Stimulated activated CD4-positive, alpha-beta T cell treated with anti-CD3 and anti-CD28 coated beads, TNF-alpha, amount 100 ng/mL, for 1 hour (primary cell): Measurements from ENCODE around the gene KIAA0232.

ENCODE experiments used
- DNase-seq, 3 donors: peaks; one replicate each; pipeline ENCODE4 v3.0.0-alpha.2; 2020; ENCODE audit warnings: low read depth in 3 of 3, low spot score in 1 of 3

The KIAA0232 gene

DNA sequence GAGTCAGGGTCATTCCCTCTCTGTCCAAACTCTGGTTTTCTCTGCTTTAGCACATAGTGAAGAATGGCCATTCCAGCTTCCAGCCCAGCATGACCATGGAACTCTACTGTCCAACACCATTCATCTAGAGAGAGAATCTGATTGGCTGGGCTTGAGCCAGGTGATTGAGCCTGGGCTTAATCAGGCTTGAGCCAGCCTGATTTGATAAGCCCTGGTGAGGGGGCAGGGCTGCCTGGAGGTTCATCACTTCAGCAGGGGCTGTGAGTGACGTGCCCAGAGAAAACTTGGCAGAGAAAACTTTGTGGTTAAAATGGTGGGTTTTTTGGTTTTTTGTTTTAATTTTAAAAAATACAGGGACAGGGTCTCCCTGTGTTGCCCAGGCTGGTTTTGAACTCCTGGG is 62.5 kb downstream of the KIAA0232 start:
- DNase-seq = no peak

DNA sequence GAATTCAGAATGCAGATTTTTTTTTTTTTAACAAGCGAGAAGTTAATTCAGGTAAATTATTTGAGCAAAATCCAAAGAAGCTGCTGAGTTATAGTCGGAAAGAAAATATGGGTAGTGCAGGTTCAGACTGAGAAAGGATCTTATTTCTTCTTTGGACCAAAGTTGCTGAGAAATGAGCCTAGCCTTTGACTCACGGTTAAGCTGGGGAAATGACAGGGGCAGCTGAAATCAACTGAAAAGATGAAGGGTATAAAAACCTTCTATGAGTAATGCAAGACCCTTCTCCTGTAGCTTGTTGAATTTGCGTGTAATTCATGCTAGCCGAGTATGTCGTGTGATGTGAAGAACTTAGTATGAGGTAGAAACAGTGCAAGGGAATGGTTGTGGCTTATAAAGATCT is 63.0 kb downstream of the KIAA0232 start:
- no peak for DNase-seq

DNA sequence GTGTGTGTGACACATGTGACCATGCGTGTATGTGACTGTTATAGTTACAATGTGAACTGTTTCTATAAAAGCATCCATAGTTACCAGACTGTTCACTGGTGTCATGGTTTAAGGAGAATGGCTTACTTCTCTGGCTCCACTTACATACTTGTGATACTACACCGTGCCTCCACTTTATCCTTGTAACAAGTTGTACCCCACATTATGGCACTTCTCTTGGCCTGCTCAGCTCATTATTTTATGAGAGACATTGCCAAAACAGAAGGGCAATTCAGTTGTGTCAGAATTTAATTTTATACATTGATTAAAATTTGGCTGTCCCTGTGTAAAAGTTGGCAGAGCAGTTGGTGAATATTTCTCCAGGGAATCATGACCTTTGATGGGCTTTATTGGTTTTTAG is 64.7 kb downstream of the KIAA0232 start:
- DNase-seq = no peak

DNA sequence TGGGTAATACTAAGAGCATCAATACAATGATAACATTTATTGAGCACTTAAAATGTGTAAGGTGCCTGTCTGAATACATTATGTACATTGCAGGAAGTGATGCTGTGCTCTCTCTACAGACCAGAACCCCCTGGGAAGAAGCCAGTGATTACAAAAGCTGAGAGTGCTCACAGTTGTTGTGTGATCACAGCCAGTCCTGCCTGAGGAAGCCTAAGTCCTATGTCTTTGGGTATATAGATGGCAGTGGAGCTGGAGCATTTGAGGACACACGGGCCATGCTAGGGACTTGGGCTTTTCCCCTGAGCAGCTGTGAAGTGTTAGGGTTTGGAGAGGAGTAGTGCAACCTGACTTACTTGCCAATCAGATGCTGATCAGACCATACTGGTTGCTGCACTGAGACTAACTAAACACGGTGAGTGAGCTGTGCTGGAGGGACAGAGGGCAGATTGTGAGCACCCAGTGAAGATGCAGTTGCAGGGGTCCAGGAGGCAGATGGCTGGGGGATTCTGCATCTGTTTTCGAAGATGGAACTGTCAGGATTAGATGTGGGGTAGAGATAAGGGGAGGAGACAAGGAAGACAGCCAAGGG is 66.3 kb downstream of the KIAA0232 start:
- DNase-seq = no peak

DNA sequence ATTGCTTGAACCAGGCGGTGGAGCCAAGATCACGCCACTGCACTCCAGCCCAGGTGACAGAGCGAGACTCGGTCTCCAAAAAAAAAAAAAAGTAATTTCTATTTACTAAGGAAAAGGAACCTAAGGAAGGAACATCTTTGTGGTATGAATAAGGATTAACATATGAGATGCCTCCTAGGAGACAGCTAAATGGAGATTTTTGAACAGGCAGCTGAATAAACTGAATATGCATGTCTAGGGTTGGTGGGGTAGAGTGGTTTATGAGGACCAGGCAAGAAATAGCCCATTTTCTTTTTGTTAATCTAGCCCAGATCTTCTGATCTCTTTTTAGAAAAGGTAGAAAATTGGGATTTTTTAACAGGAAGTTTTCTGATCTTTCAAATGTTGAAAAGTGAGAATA is 67.2 kb downstream of the KIAA0232 start:
- DNase-seq = no peak

DNA sequence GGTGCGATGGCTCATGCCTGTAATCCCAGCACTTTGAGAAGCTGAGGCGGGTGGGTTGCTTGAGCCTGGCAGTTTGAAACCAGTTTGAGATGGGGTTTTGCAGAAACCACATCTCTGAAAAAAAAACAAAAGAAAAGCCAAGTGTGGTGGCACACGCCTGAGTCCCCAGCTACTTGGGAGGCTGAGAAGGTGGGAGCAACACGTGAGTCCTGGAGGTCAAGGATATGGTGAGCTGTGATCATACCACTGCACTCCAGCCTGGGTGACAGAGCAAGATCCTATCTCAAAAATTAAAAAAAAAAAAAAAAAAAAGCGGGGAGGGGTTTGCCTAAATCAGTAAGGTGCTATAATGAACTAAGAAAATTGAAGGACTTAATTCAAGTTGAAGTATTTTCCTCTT is 68.9 kb downstream of the KIAA0232 start:
- no peak for DNase-seq

DNA sequence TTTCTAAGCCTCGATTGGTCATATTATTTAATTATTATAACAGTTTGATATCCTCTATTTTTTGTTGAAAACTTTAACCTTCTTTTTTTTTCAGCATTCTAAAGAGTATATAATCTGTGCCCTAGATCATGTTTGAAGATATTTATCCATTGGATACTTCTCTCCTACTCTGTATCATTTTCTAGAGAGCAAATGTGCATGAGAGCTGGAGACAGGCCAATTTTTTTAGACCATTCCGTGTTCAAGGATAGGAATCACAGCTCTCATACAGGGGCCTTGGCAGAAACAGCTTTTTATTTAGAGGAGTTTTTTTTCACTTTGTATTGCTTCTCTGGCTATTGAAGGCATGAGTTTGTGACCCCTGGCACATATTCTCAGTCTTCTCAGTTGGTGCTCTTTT is 69.4 kb downstream of the KIAA0232 start:
- no peak for DNase-seq

DNA sequence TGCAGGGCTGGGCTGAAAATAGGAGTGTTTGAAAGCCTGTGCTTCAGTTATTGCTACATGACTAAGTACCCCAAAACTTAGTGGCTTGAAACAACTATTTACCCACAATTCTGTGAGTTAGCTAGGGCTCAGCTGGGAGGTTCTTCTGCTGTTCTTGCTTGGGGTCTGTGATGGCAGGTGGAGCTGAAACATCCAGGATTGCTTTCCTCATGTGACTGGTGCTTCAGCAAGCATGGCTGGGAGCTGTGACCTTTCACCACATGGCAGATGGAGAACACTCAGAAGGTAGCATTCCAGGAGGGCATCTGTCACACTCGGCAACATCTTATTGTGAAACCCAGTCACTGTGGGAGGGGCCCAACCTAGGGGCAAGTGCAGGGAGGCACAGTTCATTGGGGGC is 70.1 kb downstream of the KIAA0232 start:
- no peak for DNase-seq

DNA sequence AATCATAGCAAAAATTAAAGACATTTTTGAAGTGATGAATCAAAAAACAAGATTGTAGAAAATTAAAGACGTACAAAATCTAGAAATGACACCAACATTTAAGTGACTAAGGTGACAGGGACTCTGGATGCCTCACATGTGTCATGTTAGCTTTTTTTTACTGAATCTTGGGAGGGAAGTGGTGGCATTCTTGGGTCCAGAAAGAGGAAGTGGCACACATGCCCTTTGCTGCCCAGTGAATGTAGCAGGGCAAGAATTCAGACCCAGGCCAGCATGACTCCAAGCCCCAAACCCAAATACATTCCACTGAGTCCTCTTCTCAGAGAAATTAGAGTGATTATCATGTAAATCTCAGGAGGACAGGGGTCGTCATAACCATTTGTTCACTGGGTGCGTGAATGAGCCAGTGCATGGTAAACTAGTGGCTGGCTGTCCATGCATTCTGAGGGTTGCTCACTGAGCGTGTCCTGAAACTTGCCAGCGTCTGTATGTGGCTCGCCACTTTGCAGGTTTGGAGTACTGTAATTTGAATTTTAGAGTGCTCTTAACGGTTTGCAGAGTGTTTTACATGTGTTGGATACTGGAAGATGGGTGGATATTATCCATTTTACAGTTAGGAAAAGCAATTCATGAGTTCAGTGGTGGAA is 71.7 kb downstream of the KIAA0232 start:
- no peak for DNase-seq

DNA sequence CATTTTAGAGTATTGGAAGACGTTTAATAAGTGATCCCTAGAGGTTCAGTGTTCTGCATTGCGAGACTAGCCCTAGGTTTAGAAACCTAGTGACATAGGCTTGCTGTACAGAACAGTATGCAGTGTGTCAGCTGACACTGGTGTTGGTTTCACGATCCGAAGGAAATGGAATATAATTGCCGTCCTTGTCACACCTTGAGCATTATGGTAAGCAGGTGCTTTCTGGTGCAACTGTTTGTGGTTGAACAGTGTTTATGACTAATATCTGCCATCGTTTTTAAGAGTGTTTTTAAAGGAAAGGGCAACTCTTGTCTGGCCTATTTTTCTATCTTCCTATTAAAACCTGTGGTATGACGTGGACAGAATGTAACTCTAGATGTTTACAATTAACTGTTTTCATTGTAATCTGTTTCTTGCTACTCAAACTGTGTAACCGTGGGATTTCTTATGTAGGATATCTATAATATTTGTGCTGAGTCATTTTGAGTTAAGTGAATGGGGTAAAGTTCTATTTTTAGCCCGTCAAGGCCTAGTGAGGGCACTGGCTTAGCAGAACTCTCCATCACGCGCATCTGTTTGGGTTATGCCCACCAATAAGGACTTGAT is 73.3 kb downstream of the KIAA0232 start:
- peak in 1 of 3 donors; percentile 2 for DNase-seq

DNA sequence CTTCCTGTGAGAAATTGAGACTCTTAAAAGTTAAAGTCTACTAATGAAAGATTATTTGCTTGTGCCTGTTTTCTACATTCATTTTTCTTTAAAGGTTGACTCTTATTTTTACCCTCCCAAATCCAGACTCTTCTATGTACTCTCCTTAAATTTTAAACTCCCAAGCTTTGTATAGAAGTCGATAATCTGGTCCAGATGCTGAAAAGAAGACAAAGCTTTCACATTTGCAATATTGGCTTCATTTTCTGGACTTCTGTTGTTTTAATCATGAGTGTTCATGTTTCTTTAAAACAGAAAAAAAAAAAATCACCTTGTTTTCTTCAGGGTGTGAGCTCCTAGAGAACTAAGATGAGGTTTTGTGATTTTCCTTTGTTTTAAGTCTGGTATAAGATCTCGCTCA is 73.9 kb downstream of the KIAA0232 start:
- no peak for DNase-seq

DNA sequence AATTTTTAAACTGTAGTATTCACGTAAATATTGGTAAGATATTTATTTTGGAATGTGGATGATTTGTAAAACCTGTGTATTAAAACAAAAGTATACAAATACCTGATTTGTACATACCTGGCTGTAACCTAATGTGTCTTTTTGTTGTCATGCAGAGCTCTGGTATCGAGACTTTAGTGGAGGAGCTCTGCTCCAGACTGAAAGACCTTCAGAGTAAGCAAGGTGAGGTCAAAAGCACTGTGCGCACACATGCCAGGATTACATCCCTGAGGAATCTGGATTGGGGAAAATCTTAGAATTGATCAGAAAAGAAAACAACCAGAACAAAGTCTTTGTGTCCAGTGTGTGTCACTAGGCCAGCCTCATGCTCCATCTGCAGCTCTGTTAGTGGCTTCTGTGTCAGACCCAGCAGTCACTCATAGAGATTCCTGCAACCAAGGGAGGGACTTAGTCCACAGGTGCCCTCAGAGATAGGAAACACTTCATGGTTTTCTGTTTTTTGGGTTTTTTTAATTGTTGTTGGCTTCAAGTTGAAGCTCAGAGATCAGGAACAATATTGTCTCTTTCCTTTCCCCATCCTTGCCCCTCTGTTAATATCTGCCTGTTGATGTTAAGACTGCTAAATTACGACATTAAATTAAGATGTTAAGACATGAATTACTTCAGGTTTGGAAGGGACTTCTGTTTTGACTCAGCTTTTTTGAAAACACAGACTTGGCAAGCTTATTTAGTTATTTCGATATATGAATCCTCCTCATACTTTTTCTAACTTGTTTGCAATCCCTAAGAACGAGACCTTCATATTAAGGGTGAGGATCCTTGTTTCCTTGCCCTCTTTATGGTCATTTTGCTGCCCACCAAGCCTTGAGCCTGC is 74.7 kb downstream of the KIAA0232 start:
- DNase-seq = no peak

DNA sequence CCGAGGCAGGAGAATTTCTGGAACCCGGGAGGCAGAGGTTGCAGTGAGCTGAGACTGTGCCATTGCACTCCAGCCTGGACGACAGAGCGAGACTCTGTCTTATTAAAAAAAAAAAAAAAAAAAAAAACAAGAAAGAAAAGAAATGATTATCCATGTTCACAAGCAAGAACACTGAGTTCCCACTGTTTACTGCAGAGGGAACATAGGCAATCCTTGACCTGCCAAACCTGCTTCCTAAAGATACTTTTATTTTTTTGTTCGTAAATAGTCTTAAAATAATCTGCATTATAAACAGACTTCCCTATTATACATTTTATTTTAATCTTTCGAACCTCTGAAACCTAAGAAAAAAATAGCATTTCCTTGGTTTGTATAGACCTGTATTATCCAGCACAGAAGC is 76.5 kb downstream of the KIAA0232 start:
- DNase-seq = no peak

DNA sequence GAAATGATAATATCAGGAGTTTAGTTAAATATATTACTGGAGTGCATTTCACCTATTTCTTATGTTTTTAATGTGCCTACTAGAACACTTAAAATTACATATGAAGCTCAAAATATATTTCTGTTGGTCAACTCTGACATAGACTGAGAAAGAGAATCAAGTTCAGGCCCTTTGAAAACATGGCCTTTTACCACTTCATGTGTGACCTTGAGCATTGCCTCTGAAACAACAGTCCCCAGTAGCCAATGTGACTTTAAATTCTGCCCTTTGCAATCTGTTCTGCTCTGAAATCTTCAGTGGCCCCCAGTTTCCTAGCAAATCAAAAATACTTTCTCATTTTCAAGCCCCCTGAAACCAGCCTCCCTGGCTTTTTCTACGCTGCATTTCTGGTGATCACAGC is 77.0 kb downstream of the KIAA0232 start:
- DNase-seq = no peak

DNA sequence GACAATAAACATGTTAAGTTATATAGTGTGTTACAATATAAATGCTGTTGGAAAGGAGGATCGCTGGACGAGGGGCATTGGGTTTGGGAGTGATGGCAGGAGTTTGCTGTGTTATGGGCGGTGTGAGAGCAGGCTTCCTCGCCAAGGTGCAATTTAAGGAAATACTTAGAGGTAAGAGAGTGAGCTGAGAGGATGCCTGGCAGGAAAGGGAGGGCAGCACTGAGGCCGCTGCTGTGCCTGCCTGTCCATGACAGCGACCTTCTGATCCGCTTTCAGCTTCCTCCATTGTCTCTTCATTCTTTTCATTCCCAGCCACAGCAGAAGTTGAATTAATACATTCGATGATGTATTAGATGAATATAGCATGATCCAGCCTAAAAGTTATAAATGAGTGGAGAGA is 85.9 kb downstream of the KIAA0232 start:
- no peak for DNase-seq

DNA sequence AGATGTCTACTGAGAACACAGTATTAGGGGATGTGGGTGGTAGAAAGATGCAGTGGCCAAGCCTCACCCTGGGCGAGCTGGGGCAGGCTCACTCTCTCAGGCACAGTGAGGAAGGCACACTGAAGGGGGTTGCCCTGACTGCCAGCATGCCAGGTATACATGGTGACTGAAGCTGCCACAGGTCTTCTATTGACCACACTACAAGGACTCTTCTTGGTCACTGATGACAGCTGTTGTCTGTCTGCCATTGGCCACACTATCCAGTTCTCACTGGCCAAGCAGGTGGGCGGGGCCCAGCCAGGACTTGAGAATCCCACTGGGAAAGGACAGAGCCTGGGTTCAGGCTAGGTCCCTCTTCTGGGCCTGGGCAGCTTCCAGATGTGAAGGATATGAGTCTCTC is 87.4 kb downstream of the KIAA0232 start:
- no peak for DNase-seq

DNA sequence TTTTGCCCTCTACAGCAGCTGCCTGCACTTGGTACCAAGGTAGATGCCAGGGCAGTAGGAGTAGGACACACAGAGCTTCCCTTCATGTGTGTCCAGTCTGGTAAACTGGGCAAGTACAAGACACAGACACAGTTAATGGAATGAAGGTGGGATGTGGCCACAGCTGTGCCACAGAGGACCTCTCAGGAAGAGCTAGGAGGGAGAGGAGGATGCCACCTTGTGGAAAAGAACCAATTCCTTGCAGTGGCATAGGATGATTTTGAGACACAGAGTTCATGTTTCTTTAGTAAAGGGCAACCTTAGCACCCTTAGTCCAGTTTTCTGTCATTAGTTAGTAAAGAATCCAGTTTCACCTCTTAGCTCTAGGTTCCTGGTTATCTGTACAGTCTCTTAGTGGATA is 90.8 kb downstream of the KIAA0232 start:
- no peak for DNase-seq

DNA sequence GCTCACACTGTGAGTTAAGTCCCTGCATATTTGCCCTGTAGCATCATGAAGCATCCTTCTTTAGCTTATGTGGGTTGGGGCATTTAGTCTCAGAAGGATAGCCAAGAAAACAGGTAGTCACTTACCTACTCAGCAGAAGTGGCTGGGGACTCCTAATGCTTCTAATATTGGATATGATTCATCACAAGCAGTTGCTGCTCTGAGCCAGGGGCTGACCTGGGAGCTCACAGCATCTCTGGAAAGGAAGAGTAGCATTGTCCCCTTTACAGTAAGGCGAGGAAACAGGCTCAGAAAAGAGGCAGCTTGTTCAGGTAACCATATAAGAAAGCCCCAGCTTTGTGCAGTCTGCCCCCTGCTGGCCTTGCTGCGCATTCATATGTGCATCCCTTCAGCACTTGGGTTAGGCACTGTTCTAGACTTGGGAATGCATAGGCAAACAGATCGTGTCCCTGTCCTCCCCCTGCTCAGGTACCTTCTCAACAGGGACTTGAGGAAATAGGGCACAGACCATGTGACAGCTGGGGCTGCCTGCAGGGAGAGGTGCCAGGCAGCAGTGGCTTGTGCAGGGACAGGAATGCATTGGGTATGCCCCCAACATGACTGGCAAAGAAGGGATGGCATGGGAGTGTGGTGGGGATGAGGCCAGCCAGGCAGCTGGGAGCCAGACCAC is 91.4 kb downstream of the KIAA0232 start:
- peak; percentile 54 to 72 (median 56) for DNase-seq

DNA sequence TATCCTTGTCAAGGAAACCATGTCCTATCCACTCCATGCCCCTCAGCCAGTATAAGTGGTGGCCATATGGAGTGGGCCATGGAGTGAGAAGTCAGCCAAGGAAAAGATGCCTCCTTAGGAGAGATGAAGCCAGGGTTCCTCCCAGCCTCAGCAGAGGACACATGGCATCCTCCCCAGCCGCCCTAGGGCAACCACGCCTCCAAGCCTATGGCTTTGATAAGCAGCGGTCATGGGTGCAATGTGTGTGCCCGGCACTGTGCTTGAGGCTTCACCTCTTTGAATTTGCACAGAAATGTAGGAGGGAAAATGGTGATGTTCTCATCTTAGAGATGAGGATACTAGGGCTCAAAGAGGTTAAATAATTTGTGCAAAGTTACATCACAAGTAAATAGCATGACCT is 92.5 kb downstream of the KIAA0232 start:
- DNase-seq = no peak

DNA sequence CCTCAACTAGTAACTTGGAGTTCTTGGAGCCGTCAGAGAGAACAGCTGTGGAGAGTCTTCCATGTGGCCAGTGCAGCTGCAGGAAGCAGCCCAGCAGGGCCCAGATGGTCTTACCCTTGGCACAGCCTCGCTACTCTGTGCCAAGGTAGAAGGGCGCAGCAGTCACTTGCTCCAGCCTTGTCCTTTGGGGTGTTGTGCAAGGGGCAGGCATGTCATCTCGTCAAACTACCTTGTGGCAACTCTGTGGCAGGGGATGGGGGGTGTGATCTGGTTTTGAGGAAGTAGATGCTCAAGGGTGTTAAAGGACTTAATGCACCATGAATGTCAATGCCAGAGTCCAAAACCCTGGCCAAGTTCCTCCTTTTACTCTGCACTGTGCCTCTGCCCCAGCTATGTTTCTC is 92.9 kb downstream of the KIAA0232 start:
- no peak for DNase-seq

DNA sequence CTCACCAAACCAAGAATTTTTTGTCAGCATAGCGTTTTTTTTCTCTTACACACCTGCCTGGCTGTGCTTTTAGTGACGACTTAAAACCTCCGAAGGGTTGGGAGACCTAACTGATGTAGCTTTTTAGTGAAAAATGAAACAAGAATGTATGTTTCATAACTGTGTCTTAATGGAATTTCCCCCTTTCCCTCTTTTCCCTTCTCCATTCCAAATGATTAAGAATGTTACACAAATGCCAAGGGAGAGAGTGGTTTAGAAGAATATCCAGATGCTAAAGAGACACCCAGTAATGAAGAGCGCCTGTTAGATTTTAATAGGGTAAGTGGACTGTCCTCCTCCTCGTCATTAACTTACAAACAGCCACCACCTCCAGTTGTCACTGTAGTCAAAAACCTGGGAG is 93.9 kb downstream of the KIAA0232 start:
- no peak for DNase-seq
